ENCODE results near the gene HSDL1. TPM values are rescaled to one million over a fixed set of nuclear protein-coding genes. Genes with fewer than 3 reads are reported as not detected.

HSDL1 gene
- total RNA-seq, 3 donors from 2014 or later: 7.2 to 21.3 (median 11.0) TPM

DNA sequence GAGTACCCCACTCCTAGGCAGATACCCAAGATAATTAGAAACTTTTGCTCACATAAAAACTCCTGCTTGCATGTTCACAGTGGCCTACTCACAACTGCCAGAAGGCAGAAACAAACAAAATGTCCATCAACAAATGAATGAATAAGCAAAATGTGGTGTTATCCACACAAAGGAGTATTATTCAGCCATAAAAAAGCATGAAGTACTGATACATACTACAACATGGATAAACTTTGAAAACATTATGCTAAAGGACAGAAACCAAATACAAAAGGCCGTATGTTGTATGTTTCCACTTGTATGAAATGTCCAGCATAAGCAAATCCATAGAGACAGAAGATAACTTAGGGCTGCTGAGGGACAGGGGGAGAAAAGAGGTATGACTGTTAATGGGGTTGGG lies 1.9 kb downstream of the HSDL1 start:
- intact Hi-C loops (cut with DNase I, micrococcal nuclease): no loop called here
- ATAC-seq (no peak), DNase-seq (no peak)
- Histone ChIP-seq H3K36me3 (ENCODE audit: low read depth) (no peaks in the 10 kb centered on the region), H3K4me3 (no peak overlapping the region), H3K9me3 (no peaks in the 10 kb centered on the region), H3K4me1 (ENCODE audit: low read depth) (peaks cover 2% of the 10 kb centered on the region)
- TF ChIP-seq, protein P1, sequence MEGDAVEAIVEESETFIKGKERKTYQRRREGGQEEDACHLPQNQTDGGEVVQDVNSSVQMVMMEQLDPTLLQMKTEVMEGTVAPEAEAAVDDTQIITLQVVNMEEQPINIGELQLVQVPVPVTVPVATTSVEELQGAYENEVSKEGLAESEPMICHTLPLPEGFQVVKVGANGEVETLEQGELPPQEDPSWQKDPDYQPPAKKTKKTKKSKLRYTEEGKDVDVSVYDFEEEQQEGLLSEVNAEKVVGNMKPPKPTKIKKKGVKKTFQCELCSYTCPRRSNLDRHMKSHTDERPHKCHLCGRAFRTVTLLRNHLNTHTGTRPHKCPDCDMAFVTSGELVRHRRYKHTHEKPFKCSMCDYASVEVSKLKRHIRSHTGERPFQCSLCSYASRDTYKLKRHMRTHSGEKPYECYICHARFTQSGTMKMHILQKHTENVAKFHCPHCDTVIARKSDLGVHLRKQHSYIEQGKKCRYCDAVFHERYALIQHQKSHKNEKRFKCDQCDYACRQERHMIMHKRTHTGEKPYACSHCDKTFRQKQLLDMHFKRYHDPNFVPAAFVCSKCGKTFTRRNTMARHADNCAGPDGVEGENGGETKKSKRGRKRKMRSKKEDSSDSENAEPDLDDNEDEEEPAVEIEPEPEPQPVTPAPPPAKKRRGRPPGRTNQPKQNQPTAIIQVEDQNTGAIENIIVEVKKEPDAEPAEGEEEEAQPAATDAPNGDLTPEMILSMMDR (IDR thresholded peaks at IDR 0.05): no peak

DNA sequence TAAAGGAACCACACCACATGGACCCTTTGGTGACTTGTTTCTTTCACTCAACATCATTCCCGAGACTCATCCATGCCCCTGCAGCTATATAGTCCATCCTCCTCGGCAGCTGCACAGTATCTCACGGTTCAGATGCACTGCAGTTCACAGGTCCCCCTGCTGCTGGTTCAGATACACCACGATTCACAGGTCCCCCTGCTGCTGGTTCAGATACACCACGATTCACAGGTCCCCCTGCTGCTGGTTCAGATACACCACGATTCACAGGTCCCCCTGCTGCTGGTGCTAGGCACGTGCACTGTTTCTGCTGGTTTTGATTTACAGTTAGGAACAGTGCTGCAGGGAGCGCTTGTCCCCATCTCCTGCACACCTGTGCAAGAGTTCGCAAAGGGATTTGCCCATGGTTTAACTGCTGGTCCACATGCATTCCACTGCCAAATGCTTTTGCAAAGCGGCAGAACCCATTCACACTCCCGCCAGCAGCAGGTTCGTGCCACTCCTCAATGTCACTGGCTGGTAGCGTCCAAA lies 3.8 kb downstream of the HSDL1 start:
- no peaks in the 10 kb centered on the region for H3K9me3 ChIP-seq
- ATAC-seq: no peak
- TF ChIP-seq, protein P1 (IDR thresholded peaks at IDR 0.05): no peak
- no peak overlapping the region for H3K4me3 ChIP-seq
- DNase-seq: no peak
- intact Hi-C loops (cut with DNase I, micrococcal nuclease): no loop called here
- peaks cover 2% of the 10 kb centered on the region for H3K4me1 ChIP-seq (ENCODE audit: low read depth)
- no peaks in the 10 kb centered on the region for H3K36me3 ChIP-seq (ENCODE audit: low read depth)

DNA sequence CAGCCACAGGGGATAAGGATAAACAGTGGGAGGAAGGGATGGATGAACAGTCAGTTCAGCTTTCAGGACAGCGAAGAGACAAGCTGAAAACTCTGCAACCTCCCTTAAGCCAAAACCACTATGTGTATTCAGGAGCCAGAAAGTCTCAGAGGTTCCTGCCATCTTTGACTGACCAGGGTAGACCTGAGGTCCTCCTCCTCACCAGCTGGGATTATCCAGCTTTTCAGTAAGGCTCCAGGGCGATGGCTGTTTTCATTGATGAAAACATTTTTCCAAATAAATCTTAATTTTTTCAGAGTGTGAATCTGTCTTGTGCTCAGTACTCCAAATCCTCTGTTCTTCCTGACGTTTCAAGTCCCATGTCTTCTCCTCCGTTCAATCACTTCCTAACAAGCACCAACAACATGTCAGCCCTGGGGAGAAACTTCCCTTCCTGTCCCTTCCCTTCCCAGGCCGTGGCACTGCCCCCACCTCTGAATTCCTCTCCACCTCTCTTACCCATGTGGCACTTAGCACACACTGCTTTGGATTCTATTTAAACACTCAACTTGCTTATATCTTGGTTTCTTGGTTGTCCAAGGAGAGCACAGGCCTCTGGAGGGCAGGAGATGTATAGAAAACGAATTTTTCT lies 5.2 kb downstream of the HSDL1 start:
- Histone ChIP-seq H3K4me1 (ENCODE audit: low read depth) (peaks cover 2% of the 10 kb centered on the region), H3K4me3 (no peak overlapping the region), H3K9me3 (no peaks in the 10 kb centered on the region), H3K36me3 (ENCODE audit: low read depth) (no peaks in the 10 kb centered on the region)
- no peak for DNase-seq
- TF ChIP-seq, protein P1 (IDR thresholded peaks at IDR 0.05): no peak
- no peak for ATAC-seq
- intact Hi-C loops (cut with DNase I, micrococcal nuclease): no loop called here

DNA sequence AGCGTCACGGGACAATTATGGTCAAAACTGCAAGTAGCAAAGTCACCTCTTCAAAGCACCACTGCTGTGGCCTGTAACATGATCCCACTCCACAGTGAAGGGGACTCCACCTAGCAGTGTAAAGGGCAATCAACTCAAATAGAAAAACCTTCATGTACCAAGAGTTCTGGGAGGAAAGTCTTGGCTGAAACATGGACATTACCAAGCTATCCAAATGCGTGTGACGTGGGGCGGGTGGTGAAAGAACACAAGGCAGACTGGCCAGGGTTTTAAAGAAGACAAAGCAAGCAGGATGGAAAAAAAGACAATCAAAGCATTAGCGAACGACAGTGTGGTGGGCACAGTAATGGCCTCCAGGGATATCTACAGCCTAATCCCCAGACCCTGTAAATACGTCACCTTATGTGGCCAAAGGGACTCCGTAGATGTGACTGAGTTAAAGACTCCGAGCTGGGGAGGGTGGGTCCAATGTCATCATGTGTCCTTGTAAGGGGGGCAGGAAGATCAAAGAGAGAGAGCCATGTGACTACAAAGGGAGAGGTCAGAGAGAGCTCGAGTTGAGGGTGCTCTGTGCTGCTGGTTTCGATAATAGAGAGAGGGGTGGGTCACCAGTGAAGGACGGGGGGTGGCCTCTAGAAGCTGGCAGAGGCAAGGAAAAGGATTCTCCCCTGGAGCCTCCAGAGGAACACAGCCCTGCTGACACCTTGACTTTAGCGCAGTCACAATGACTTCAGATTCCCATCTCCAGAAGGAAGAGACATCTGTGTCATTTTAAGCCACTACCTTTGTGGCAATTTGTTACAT lies 6.0 kb downstream of the HSDL1 start:
- ATAC-seq (no peak), DNase-seq (no peak)
- Histone ChIP-seq H3K4me3 (no peak overlapping the region), H3K4me1 (ENCODE audit: low read depth) (peaks cover 2% of the 10 kb centered on the region), H3K9me3 (no peaks in the 10 kb centered on the region), H3K36me3 (ENCODE audit: low read depth) (no peaks in the 10 kb centered on the region)
- TF ChIP-seq, protein P1 (IDR thresholded peaks at IDR 0.05): no peak
- intact Hi-C loops (cut with DNase I, micrococcal nuclease): no loop called here

DNA sequence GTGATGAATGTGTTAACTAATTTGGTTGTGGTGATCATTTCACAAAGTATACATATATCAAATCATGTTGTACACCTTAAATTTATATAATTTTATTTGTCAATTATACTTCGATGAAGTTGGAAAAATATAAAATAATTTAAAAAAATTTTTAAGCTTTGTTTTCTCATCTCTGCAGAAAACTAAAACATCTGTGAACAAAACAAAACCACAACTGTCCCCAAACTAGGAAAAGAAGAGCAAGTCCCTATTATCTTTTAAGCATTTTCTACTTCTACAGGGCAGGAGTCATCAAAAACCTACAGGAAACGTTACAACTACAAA lies 6.5 kb downstream of the HSDL1 start:
- no peaks in the 10 kb centered on the region for H3K4me1 ChIP-seq (ENCODE audit: low read depth)
- DNase-seq (no peak), ATAC-seq (no peak)
- TF ChIP-seq, protein P1 (IDR thresholded peaks at IDR 0.05): no peak
- no peak overlapping the region for H3K4me3 ChIP-seq
- intact Hi-C loops (cut with DNase I, micrococcal nuclease): no loop called here
- H3K36me3 ChIP-seq (ENCODE audit: low read depth): no peaks in the 10 kb centered on the region
- no peaks in the 10 kb centered on the region for H3K9me3 ChIP-seq
